Nephron (organoid): Measurements from ENCODE around the gene RPS28.
A peak's percentile ranks its signal among the peaks of the same experiment; 100 is the strongest.

Experiments
- H3K27ac Mint-ChIP-seq, 3 experiments: 2 replicates each; pipeline ENCODE4 v1.8.0; 2020; ENCODE audit warnings: mixed read lengths in 3 of 3, mild to moderate bottlenecking in 2 of 3, moderate library complexity in 1 of 3
- H3K27me3 Mint-ChIP-seq: 2 replicates; pipeline ENCODE4 v1.8.0; 2021; ENCODE audit warnings: low read depth, mild to moderate bottlenecking, moderate library complexity, mixed read lengths
- H3K36me3 Mint-ChIP-seq: 2 replicates; pipeline ENCODE4 v1.8.0; 2020; ENCODE audit warnings: low read depth, mixed read lengths
- H3K4me1 Mint-ChIP-seq: 2 replicates; pipeline ENCODE4 v1.8.0; 2020; ENCODE audit warnings: mixed read lengths
- H3K4me3 Mint-ChIP-seq, 3 experiments: 2 replicates each; pipeline ENCODE4 v1.8.0; 2020; ENCODE audit warnings: mild to moderate bottlenecking in 3 of 3, mixed read lengths in 3 of 3, moderate library complexity in 2 of 3
- H3K9me3 Mint-ChIP-seq: 2 replicates; pipeline ENCODE4 v1.8.0; 2020; ENCODE audit warnings: mixed read lengths
- TF ChIP-seq, protein P1 (sequence below), 3 experiments: fragments of 200-600 bp; sonication (generic); IDR thresholded peaks; one replicate each; pipeline ENCODE4 v1.5.0; 2021; ENCODE audit warnings: antibody characterized with exemption in 3 of 3; ENCODE audit not compliant: unreplicated experiment in 3 of 3

The RPS28 gene

DNA sequence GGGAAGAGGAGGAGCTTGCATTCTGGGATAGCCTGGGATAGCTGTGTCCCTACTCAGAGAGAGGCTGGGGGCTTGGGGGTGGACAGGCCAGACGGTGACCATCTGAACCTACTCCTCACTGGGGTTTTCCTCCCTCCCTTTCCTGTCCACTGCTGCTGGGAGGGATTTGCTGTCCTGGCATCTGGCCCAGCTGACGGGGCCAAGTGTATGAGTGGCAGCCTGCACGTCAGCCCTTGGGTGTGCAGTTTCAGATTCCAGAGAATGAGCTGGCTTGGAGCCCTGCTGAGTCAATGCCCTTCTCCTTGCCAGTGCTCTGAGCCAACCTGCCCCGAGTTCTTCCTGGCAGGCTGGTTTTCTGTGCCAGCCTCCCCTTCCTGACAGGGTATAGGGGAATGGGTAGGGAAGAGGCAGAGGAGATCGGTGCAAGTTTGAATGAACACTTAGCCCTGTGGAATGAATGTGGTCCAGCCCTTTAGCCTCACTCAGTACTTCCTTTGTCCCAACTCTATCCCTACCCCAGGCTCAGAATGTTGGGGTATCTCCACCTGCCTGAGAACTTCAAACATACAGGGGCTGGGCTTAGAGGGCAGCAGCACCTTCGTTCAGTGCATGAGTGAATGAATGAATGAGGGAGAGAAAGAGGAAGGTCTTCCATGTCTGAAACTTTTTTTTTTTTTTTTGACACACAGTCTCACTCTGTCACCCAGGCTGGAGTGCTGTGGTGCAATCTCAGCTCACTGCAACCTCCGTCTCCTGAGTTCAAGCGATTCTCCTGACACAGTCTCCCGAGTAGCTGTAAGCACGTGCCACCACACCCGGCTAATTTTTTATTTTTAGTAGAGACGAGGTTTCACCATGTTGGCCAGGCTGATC, 40.9 kb downstream of the RPS28 start:
- Mint-ChIP-seq H3K36me3 (peaks cover 6% of the 10 kb centered on the region), H3K9me3 (no peaks in the 10 kb centered on the region), H3K27me3 (no peaks in the 10 kb centered on the region), H3K4me1 (peaks cover 35% of the 10 kb centered on the region), H3K27ac (peak overlapping the region; percentile 82 to 99 (median 91)), H3K4me3 (peak overlapping the region; percentile 61 to 70 (median 69))
- TF ChIP-seq, protein P1, sequence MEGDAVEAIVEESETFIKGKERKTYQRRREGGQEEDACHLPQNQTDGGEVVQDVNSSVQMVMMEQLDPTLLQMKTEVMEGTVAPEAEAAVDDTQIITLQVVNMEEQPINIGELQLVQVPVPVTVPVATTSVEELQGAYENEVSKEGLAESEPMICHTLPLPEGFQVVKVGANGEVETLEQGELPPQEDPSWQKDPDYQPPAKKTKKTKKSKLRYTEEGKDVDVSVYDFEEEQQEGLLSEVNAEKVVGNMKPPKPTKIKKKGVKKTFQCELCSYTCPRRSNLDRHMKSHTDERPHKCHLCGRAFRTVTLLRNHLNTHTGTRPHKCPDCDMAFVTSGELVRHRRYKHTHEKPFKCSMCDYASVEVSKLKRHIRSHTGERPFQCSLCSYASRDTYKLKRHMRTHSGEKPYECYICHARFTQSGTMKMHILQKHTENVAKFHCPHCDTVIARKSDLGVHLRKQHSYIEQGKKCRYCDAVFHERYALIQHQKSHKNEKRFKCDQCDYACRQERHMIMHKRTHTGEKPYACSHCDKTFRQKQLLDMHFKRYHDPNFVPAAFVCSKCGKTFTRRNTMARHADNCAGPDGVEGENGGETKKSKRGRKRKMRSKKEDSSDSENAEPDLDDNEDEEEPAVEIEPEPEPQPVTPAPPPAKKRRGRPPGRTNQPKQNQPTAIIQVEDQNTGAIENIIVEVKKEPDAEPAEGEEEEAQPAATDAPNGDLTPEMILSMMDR (IDR thresholded peaks at IDR 0.05; ENCODE audit: unreplicated experiment in 3 of 3) = no peak

DNA sequence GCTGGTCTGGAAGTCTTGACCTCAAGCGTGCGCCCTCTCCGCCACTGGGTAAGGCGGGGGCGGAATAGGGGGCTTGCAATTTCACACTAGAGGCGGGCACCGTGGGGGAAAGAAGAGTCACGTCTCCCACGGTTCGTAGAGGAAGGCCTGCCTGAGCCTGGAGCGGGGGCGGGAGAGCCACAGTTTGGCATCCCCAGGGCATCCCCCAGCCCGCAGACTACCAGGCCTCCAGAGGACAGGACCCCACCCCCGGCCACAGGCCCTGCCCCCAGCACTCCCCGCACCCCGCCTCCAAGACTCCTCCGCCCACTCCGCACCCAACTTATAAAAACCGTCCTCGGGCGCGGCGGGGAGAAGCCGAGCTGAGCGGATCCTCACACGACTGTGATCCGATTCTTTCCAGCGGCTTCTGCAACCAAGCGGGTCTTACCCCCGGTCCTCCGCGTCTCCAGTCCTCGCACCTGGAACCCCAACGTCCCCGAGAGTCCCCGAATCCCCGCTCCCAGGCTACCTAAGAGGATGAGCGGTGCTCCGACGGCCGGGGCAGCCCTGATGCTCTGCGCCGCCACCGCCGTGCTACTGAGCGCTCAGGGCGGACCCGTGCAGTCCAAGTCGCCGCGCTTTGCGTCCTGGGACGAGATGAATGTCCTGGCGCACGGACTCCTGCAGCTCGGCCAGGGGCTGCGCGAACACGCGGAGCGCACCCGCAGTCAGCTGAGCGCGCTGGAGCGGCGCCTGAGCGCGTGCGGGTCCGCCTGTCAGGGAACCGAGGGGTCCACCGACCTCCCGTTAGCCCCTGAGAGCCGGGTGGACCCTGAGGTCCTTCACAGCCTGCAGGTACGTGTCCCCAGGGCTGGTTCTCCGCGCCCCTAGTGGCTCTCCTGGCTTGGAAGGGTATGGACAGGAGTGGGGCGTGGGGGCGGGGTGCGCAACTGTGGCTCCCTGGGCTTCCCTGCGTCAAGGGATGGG, 42.8 kb downstream of the RPS28 start, which contains the start of gene ANGPTL4:
ANGPTL4 (plus strand) TSS at position 353 of the 969 bp plus-strand sequence; CDS start at position 520, 167 bp downstream.
- TF ChIP-seq, protein P1 (IDR thresholded peaks at IDR 0.05; ENCODE audit: unreplicated experiment in 3 of 3) = peak; percentile 19 to 29 (median 27)
- no peaks in the 10 kb centered on the region for H3K27me3 Mint-ChIP-seq
- no peaks in the 10 kb centered on the region for H3K9me3 Mint-ChIP-seq
- peak within 1 kb of the TSS; percentile 99 for H3K27ac Mint-ChIP-seq
- H3K4me1 Mint-ChIP-seq = peaks cover 51% of the 10 kb centered on the region
- H3K4me3 Mint-ChIP-seq = peak within 1 kb of the TSS; percentile 82 to 94 (median 92)
- H3K36me3 Mint-ChIP-seq = peaks cover 13% of the 10 kb centered on the region

DNA sequence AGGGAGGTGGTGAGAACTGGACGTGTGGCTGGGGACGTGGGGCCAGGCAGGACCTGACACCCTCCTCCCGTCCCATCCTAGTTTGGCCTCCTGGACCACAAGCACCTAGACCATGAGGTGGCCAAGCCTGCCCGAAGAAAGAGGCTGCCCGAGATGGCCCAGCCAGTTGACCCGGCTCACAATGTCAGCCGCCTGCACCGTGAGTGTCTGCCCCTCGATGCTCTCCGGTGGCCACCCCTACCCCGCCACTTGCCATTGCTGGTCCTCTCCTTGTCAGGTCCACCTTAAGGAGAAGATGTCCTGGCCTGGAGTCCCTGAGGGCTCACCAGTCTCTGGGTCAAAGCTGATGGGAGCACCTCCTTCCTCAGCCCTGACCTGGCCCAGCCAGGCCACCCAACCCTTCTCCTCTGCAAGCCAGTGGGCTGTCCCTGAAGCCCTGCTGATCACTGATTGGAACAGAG, 44.9 kb downstream of the RPS28 start:
- peaks cover 51% of the 10 kb centered on the region for H3K4me1 Mint-ChIP-seq
- peak overlapping the region; percentile 99 to 100 (median 99) for H3K27ac Mint-ChIP-seq
- H3K4me3 Mint-ChIP-seq = peak overlapping the region; percentile 75 to 91 (median 84)
- no peaks in the 10 kb centered on the region for H3K27me3 Mint-ChIP-seq
- peaks cover 18% of the 10 kb centered on the region for H3K36me3 Mint-ChIP-seq
- TF ChIP-seq, protein P1 (IDR thresholded peaks at IDR 0.05; ENCODE audit: unreplicated experiment in 3 of 3) = no peak
- no peaks in the 10 kb centered on the region for H3K9me3 Mint-ChIP-seq

DNA sequence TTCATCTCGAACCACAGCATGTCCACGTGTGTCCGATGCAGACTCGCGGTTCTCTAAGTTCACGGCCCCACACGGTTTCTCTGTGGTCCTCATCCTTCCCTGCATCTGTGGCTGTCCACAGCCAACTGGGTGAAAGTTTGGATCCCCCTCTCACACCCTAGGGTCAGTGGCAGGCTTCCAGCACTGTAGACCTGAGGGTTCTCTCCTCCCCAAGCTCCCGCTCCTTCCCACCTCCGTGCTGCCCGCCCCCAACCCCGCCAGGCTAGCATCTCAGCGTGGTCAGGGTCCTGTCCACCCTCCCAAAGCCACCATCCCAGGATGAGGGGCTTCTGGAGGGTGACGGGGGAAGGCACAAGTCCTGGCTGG, 45.6 kb downstream of the RPS28 start:
- Mint-ChIP-seq H3K36me3 (peaks cover 22% of the 10 kb centered on the region), H3K27me3 (no peaks in the 10 kb centered on the region), H3K9me3 (no peaks in the 10 kb centered on the region), H3K4me1 (peaks cover 46% of the 10 kb centered on the region), H3K27ac (peak overlapping the region; percentile 99 to 100 (median 99)), H3K4me3 (peak overlapping the region; percentile 75 to 91 (median 84))
- TF ChIP-seq, protein P1 (IDR thresholded peaks at IDR 0.05; ENCODE audit: unreplicated experiment in 3 of 3) = no peak

DNA sequence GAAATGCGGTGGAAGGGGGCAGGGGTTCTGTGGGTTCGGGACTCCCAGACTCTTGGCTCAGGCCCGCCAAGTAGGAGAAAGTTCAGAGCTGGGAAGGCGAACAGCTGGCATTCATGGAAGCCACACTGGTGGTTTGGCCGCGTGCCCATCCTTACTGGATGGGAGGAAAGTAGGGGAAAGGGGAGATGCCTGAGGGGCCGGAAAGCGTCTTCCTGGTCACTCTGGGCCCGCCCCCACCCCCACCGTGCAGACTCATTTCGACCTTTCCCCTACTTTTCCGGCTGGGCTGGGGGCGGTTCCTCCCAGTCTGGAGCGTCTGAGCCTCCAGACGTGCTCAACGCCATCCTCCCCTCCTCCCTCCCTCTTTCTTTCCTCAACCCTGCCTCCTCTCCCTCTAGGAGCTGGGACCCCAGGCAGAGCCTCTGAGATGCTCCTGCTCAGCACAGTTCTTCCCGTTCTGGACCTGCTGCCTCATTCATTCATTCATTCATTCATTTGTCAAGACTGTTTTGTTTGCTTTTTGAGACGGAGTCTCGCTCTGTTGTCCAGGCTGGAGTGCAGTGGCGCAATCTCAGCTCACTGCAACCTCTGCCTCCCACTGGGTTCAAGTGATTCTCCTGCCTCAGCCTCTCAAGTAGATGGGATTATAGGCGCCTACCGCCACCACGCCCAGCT, 46.2 kb downstream of the RPS28 start:
- H3K9me3 Mint-ChIP-seq = no peaks in the 10 kb centered on the region
- peaks cover 22% of the 10 kb centered on the region for H3K36me3 Mint-ChIP-seq
- H3K4me3 Mint-ChIP-seq = peak overlapping the region; percentile 75 to 91 (median 84)
- H3K4me1 Mint-ChIP-seq = peaks cover 41% of the 10 kb centered on the region
- peak overlapping the region; percentile 99 to 100 (median 99) for H3K27ac Mint-ChIP-seq
- H3K27me3 Mint-ChIP-seq = no peaks in the 10 kb centered on the region
- TF ChIP-seq, protein P1 (IDR thresholded peaks at IDR 0.05; ENCODE audit: unreplicated experiment in 3 of 3) = no peak
